Left kidney (tissue), 2 donors: ENCODE measurements around the gene SLC8A1. TPM values are rescaled to one million over a fixed set of nuclear protein-coding genes. Genes with fewer than 3 reads are reported as not detected.
"Not testable (repeated sequence)": the region's sequence is repeated elsewhere in the genome, so short reads cannot be mapped to it uniquely, and the experiment has no call there.

ENCODE experiments used
- DNase-seq: peaks from one replicate; pipeline ENCODE4 v3.0.0-alpha.2; 2013
- polyA plus RNA-seq: library from polyadenylated mRNA; unstranded; fragments of 120-200 nt; gene quantifications from one replicate; pipeline ENCODE4 v1.2.1, GENCODE V29; 2013; ENCODE audit not compliant: insufficient read length

SLC8A1 gene
- polyA plus RNA-seq, 1 donor, result 73.0 TPM

DNA sequence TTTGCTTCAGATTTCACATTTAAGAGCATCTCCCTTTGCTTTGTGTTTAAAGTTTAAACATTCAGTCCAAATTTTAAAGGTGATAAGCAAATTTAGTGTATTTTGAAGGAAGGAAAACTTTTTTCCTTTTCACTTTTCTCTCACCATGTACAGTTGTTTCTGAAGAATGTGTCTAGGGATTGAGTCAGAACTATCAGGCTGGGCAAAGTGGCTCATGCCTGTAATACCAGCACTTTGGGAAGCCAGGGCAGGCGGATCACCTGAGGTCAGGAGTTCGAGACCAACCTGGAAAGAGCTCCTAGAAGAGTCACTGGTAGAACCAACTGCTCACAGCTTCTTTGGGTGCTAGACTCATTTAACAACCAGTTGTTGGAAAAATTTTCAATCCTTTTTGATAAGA, 345.8 kb downstream of the SLC8A1 start:
- DNase-seq, result no peak

DNA sequence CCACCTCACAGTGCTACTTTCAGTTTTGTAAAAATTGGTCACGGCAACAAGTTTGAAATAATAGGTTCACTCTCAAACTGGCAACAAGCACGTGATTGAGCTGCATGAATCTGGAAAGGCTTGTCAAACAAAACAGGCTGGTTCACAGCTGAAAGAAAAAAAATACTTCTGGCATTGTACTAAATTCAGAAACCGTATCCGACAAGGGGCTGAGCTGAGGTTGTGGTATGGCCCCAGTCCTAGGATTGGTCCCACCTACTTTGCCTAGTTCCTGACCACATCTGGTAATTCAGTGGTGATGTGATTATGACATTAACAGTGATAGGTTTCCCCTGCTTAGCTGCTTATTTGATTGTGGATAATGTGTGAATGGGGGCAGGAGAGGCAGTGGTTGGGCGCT, 346.3 kb downstream of the SLC8A1 start:
- DNase-seq, result no peak

DNA sequence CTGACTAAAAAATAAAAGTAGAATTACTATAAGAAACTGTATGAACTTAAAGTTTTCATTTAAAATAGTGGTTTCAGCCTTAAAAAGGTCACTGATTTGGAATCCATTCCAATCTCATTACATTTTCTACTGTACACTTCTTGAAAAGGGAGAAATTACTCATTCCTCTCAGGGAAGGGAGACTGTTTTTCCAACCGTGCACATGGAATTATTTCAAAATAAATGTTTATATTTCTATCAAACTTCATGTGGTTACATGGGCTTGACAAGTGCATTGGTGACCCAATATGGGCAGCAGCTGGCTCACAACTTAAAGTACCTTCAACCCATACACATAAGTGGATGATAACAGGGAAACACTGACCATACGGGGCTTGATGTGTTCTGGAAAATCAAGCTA, 348.3 kb downstream of the SLC8A1 start:
- DNase-seq, result no peak

DNA sequence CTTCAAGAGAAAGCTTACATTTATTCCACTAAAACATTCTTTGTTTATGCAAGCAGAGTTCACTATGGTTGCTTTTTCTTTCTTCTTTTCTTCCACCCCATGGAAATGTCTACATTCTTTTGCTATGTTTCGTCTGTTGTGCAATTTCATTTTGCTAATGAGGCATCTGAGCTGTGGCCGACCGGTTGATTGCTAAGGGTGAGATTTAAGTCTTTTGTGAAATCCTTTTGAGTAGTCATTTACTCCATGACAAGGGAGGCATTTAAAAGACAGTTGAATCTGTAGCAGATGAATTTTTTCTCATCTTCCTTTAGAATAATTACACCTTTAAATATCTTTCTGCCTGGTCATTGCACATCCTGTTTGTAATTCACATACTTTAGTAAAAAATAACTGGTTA, 348.7 kb downstream of the SLC8A1 start:
- no peak for DNase-seq

DNA sequence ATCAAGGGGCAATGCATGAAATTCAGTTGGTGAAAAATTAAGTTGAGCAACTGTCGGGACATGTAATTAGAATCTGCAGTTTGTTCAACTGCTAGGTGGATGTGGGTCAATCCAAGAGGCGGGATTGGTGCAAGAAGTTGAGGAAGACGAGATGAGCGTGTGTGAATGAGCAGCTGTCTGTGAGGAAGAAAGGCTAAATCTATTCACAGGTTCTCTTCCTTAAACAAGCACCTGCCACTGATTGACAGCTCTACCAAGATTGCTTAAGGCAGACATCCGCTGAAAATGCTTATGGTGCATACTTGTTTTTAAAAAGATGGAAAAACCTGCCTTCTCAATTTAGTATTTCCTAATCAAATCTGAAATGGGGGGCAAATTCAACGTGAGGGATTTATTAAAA, 349.4 kb downstream of the SLC8A1 start:
- DNase-seq, result no peak

DNA sequence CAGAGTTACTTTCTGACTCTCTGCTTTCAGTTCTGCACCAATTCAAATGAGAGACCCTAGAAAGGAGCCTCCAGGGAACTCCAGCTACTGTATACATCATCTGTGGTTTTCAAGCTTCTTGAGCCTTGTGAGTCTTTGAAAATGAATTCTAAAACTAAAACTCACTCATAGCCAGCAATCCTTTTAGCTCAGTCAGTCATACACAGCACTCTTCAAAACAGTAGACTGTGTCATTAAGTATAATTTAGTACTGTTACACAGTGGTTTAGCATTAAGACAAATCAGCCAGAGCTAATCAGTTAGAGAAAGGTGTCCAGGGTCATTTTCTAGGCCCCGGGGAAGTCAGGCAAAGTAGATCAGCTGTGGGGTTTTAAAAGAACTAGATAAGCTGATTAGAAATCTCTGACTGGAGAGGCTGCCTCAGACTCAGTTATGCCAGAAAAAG, 350.7 kb downstream of the SLC8A1 start:
- DNase-seq, result no peak

DNA sequence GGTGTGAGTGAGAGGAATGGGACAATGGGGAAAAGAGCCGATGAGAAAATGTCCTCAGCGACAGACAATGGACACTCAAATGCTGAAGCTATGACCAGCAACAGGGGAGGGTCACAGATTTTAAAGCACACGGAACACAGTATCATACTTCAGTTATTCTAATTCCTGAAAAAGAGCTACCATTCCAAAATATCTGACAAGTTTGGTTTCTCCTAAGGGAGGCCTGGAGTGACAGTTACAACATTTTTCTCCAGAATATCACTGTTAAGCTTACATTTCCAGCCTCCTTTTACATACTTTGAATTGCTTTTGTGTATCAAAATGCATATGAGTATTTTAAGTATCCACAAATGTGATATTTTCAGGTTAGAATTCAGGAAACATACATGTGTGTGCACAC, 351.2 kb downstream of the SLC8A1 start:
- DNase-seq, result no peak

DNA sequence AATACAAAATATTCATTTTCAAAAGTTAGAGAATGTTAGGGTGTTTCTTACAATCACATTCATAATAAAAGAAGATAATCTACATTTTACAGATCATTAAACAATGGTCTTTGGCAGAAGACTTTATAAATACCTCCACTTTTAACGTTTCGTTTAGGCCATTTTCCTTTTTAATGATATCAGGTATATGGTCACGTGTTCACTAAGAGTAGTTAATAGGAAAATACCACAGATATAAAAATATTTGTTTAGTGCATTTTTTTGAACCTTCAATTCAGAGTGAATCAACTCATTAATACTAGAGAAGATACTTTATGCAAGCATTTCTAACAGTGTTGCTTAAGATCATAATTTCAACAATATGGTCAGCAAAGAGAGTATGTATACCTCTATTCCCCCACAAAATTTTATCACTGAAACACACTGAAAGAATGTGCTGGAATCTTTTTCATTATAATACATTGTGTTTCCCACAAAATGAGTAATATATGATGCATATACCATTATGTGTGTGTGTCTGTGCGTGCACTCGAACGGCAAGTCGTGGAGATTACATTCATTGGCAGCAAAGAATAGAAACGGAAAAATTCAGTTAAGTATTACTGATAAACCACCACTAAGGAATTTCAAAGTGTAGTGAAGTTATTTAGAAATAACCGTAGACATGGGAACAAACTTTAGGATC, 353.0 kb downstream of the SLC8A1 start:
- DNase-seq, result no peak

DNA sequence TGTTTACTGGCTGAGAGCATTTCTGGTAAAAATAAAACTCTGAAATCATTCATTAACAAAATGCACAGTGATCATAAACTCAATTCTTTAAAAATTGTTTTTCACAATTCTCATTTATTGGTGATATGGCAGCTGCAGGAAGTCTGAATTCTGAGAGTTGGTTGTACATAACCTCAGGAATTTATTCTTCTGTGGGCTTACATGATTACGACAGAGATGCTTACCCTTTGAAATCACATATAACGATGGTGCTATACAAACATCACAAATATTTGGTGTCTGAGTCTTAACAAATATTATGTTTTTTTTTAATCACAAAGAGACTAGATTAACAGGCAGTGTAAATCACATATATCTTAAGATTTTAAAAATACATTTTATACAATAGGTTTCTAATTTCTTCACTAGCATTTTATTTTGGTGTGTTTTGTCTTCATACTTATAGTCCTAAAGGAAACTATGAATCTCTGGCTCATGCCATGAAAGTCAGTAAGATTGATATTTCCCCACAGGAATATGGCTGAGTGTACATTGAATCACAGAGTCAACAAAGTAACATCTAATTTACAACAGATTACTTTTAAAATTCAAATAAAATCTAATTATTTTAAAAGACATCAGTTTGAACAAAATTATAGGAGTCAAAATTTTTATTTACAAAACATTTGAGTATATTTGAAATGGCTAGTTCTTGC, 354.1 kb downstream of the SLC8A1 start:
- DNase-seq, result no peak

DNA sequence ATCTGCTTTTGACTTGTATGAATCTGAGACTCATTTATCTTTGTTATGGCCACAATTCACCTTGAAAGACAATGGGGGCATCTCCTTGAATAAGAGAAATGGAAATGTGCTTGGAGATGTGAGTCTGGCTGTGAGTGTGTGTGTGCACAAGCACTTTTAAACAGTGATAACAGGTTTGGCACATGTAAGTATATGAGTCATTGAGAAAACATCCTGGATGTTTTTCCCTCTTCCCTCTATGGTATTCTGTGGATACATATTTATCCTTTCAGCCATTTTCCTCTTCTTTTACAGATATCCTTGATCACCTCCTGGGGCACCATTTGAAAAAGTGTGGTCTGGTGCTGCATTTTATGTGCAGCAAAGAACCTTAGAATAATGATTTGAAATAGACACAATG, 355.5 kb downstream of the SLC8A1 start:
- DNase-seq, result no peak

DNA sequence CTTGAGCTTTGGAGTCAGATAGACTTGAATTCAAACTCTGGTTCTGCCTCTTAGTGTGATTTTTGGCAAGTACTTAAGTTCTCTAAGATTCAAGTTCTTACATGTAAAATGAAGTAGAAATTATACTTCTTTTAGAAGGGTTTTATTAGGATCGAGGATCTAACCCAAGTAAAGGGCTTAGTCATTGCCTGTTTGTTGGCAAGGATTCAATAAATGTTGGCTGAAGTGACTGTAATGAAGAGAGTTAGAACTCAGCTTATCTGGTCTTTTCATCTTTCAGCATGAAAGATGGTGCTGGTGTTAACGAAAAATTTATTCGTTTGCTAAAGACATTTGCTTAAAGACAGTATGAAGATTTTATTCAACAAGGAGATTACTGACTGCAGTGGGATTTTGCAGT, 356.9 kb downstream of the SLC8A1 start:
- no peak for DNase-seq

DNA sequence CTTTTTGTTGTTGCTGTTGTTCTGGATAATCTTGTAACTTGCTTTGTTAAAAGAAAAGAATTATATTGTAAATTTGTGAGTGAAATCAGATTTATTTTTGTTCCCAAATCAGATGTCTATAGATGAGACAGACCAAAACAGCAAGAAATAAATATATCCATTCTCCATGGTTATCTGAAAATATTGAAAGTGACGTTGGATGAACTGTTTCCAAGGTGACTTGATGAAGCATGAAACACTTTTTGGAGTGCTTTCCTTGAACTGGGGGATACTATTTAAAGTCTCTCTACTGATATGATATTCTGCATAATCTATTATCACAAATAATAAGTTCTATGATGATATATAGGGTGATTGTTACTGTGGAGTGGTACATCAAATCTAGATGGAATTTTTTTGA, 357.4 kb downstream of the SLC8A1 start:
- DNase-seq, result no peak

DNA sequence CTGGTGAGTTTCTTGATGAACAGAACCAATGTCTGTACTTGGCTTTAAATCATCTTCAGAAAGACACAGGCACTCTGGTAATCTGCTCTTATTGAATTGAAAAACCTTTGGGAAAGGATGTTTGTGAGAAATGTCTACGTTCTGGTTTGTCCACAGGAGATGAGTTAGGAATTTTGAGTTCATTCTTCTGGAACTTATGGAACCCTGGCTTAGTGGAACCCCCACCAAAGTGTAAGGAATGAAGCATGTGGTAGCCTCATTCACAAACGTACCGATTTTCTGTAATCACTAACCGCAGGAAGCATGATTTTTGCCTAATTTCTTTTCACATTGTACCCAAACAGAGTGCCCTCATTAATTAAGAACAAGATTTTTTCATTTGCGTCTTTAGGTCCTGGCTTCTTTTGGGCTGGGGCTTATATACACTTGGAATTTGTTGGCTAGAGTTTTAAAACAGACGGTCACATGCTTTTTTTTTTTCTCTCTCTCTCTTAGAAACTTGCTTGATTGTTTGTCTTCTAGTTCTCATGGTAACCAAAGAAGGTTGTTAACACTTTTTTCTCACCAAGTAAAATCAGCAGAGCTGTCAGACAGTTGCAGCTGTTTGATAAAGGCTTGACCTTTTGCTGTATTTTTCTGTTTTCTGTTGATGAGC, 358.7 kb downstream of the SLC8A1 start:
- peak; percentile 43 for DNase-seq

DNA sequence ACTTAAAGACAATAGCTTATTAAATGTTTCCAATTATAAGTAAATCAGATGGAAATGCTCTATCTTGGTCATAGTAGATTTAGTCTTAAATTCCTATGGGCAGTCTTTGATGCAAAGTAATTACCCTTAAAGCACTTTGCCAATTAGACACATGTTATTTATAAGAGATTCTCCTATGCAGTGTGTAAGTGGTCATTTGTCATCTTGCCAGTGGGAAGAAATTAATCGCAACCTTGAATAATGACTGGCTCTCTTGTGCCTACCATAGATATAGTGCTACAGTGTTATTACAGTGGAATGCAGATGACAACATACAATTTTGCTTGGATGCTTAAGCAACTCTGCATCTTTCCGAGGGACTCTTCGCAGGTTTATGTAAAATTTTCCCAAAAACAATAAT, 361.8 kb downstream of the SLC8A1 start:
- no peak for DNase-seq

DNA sequence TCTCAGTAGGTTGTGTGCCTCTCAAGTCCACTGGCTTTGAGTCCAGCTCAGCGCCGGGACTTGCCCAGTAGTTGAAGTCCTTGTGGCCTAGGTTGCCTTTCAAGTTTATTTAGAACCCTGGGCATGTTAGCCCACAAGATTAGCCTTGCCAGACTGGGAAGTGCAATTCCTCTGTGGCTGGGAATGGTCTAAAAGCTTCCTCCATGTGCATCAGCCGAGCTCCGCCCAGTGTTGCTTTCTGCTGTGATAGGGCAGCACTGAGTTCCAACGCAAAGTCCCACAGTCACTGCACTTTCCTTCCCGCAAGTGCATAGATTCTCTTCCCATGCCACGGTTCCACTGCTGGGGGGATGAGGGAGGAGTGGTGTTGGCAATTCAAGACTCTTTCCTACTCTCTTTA, 364.0 kb downstream of the SLC8A1 start:
- DNase-seq, result no peak

DNA sequence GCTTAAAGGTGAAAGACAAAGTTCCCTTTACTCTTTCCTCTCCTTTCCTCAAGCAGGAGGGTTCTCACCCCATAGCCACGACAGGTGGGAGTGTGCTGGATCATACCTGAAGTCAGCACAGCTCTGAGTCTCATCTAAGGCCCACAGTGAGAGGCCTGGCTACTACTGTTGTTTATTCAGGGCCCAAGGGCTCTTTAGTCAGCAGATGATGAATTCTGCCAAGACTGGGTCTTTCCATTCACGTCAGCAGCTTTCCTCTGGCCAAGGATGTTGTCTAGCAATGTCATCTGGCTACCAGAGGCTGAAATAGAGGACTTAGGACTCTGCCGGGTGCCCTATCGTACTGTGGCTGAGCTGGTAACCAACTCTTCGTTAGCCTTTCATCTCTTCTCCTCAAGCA, 364.5 kb downstream of the SLC8A1 start:
- no peak for DNase-seq

DNA sequence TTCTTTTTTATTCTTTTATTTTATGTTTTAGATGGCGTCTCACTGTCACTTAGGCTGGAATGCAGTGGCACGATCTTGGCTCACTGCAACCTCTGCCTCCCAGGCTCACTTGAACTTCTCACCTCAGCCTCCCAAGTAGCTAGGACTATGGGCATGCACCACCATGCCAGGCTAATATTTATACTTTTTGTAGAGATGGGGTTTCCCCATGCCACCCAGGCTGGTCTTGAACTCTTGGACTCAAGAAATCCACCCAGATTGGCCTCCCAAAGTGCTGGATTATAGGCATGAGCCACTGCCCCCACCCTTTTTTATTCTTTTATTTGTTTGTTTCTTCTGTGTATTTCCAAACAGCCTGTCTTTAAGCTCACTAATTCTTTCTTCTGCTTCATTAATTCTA, 366.1 kb downstream of the SLC8A1 start:
- no peak for DNase-seq

DNA sequence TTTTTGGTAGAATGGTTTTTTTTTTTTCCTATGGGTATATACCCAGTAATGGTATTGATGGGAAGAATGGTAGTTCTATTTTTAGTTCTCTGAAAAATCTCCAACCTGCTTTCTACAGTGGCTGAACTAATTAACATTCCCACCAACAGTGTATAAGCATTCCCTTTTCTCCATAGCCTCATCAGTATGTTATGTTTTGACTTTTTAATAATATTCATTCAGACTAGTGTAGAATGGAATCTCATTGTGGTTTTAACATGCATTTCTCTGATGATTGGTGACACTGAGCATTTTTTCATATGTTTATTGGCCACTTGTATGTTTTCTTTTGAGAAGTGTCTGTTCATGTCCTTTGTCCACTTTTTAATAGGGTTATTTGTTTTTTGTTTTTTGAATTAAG, 378.6 kb downstream of the SLC8A1 start:
- not testable (repeated sequence) for DNase-seq

DNA sequence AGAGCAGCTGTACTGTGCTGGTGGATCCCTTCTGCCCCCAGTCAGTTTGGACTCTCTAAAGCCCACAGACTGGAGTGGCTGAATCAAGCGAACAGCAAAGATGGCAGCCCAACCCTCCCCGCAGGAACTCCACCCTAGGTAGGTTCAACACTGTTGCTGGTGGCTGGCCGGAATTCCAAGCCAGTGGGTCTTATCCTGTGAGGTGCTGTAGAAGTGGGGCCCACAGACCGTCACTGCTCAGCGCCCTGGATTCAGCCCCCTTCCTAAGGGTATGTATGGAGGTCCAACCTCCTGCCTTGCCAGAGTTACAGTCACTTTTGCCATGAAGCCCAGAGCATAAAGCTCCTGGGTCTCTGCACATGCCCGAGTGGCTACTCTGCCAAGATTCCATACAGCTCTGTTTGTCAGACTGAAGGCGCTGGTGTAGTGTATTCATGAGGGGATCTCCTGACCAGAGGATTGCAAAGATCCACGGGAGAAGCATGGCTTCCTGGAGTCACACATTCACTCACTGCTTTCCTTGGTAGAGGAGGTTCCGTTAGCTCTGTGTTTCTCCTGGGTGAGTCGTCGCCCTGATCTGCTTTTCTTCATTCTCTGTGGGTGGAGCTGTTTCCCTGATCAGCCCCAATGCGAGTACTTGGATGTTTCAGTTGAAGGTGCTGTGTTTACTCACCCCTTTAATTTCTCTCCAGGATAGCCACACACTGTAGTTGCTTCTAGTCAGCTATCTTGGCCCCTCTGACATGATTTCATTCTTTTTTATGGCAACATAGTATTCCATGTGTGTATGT, 379.3 kb downstream of the SLC8A1 start:
- DNase-seq, result no peak

DNA sequence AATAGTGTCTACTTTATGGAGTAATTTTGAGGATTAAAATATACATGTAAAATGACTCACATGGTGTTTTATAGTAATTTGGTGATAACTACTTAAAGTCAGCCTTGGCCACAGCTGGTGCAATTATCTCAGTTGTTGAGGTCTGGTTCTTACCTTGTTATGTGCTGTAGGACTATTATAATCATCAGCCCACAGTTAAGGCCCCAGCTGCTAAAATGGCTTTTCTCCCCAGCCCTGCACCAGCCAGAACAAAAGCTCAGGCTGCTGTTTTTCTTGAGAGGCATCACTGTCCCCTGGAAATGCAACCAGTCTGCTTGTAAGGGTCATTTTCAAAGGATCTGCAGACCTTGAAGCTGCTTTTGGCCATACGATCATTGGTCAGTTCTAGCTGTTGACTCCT, 389.5 kb downstream of the SLC8A1 start:
- DNase-seq, result no peak

DNA sequence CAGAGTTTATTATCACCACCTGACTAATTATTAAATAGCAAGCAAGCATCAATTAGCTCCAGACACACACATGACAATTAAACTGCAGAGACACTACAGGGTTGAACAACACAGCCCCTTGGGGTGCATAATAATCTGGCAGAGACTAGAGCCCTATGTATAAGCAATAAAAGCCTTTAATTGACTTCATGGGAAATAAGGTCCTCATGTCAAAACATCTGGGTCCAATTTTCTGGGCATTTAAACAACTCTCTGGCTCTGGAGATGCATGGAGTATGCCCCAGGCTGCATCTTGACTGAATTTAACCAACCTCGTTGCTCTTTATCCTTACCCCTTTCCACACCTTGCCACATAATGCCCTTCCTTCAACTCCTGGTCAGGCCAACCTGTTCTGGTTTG, 402.1 kb downstream of the SLC8A1 start:
- DNase-seq, result no peak

DNA sequence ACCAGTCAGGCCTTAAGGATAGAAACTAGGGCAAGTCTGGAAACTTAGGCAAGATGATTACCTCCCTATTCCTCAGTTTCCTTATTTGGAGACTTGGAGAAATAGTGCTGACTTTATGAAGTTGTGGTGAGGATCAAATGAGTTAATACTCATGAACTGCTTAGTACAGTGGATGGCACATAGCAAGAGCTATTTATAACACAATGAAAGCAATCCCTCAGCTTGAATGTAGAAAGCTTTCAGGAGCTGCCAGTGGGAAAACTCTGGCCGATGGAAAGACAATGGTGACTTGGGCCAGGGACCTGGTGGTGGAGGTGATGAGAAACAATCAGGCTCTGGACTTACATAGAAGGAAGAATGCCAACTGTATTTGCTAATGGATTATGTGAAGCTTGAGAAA, 403.4 kb downstream of the SLC8A1 start:
- no peak for DNase-seq

DNA sequence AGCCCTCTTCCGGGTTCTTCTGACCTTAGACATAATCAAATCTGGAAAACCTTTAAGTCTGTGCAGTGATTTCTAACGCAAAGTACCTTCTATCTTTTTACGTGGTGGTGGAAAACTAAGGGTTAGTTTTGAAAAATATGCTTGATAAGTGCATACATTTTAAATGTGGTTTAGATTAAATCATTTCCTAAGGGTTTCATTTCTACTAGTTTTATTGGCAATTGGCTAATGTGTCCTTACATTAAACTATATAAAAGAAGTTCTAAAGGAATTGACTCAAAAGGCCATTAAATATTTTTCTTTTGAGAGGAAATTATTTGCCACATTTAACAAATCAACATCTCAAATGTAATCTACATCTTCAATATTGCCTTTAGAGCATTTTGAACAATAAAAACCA, 404.5 kb downstream of the SLC8A1 start:
- DNase-seq, result no peak
